K562 (cell line): ENCODE measurements around the gene ASIC3. TPM values are rescaled to one million over a fixed set of nuclear protein-coding genes. Genes with fewer than 3 reads are reported as not detected.

Experiments
- CC2D1A ChIP-seq: fragments of 450-650 bp; IDR thresholded peaks from 2 replicates; pipeline ENCODE4 v1.6.1; 2017; ENCODE audit warnings: mild to moderate bottlenecking
- CHD1 ChIP-seq: fragments of 200-600 bp; sonication (generic); IDR thresholded peaks from one replicate; pipeline ENCODE4 v1.6.1; 2012; ENCODE audit warnings: mild to moderate bottlenecking, moderate library complexity, low read length, inconsistent platforms
- HIVEP1 ChIP-seq: fragments of 250-450 bp; sonication (Bioruptor Pico); IDR thresholded peaks from 2 replicates; pipeline ENCODE4 v1.4.0; 2020; ENCODE audit warnings: mild to moderate bottlenecking
- MTF1 ChIP-seq: fragments of 250-450 bp; sonication (Bioruptor Pico); IDR thresholded peaks from 2 replicates; pipeline ENCODE4 v1.9.0; 2021; ENCODE audit warnings: moderate library complexity, mild to moderate bottlenecking, inconsistent platforms, borderline replicate concordance
- NFXL1 ChIP-seq: fragments of 450-650 bp; formaldehyde crosslinking; IDR thresholded peaks from 2 replicates; pipeline ENCODE4 v1.4.0; 2021; ENCODE audit warnings: mild to moderate bottlenecking
- RFX7 ChIP-seq: fragments of 250-450 bp; sonication (Bioruptor Pico); IDR thresholded peaks from 2 replicates; pipeline ENCODE4 v1.5.1; 2021; ENCODE audit warnings: mild to moderate bottlenecking
- TCFL5 ChIP-seq: fragments of 250-450 bp; sonication (Bioruptor Pico); conservative IDR thresholded peaks from 2 replicates; pipeline ENCODE4 v1.6.1; 2021; ENCODE audit warnings: mild to moderate bottlenecking, moderate library complexity, matching md5 sums
- ZKSCAN3 ChIP-seq: fragments of 250-450 bp; sonication (Bioruptor Pico); IDR thresholded peaks from 2 replicates; pipeline ENCODE4 v1.4.0; 2020
- ZNF184 ChIP-seq: sonication (generic); formaldehyde crosslinking; IDR thresholded peaks from 2 replicates; pipeline ENCODE4 v1.5.0; 2020; ENCODE audit warnings: missing genetic modification reagents
- polyA plus RNA-seq, 8 experiments: library from polyadenylated mRNA; depleted of rRNA in 4 of 8; stranded (reverse) in 5 of 8; unstranded in 3 of 8; fragments of >200 nt; fragmentation: Nextera tagmentation in 2 of 8; fragmentation: Illumina TruSeq in 1 of 8; extraction: Ambion mirVana in 2 of 8; extraction: Trizol in 1 of 8; gene quantifications; 2 replicates each; pipeline versions ENCODE4 v1.2.1 to v1.2.3, GENCODE V29; 2011 to 2014; ENCODE audit warnings: inconsistent platforms in 1 of 8, missing spikeins in 1 of 8
- total RNA-seq, 7 experiments: library from RNA; depleted of rRNA in 6 of 7; stranded (reverse); fragments of >200 nt in 6 of 7; fragmentation: Illumina TruSeq in 2 of 7; extraction: Trizol in 2 of 7; gene quantifications; 2 replicates each; pipeline versions ENCODE4 v1.2.1 to v1.2.3, GENCODE V29; 2011 to 2021; ENCODE audit warnings: low replicate concordance in 1 of 7
- TF ChIP-seq, protein P1 (sequence below): fragments of 200-400 bp; formaldehyde crosslinking; IDR thresholded peaks from 2 replicates; pipeline ENCODE4 v1.6.1; 2017; ENCODE audit warnings: mild to moderate bottlenecking, low read depth, low read length, moderate library complexity
- TF ChIP-seq, protein P2 (sequence below): sonication (generic); formaldehyde crosslinking; IDR thresholded peaks from 2 replicates; pipeline ENCODE4 v1.5.0; 2020; ENCODE audit warnings: missing genetic modification reagents
- TF ChIP-seq, protein P3 (sequence below), 2 experiments: fragments of 450-650 bp; conservative IDR thresholded peaks; 2 replicates each; pipeline ENCODE4 v1.6.1; 2017; ENCODE audit warnings: mild to moderate bottlenecking in 2 of 2, moderate library complexity in 2 of 2

Gene ASIC3
- total and polyA plus RNA-seq, 9 of the 15 experiments (the other 6 are each of a cell fraction or from before 2014, with no cell fraction given), result 0.11 to 5.0 (median 0.87) TPM

- TF ChIP-seq, protein P1, sequence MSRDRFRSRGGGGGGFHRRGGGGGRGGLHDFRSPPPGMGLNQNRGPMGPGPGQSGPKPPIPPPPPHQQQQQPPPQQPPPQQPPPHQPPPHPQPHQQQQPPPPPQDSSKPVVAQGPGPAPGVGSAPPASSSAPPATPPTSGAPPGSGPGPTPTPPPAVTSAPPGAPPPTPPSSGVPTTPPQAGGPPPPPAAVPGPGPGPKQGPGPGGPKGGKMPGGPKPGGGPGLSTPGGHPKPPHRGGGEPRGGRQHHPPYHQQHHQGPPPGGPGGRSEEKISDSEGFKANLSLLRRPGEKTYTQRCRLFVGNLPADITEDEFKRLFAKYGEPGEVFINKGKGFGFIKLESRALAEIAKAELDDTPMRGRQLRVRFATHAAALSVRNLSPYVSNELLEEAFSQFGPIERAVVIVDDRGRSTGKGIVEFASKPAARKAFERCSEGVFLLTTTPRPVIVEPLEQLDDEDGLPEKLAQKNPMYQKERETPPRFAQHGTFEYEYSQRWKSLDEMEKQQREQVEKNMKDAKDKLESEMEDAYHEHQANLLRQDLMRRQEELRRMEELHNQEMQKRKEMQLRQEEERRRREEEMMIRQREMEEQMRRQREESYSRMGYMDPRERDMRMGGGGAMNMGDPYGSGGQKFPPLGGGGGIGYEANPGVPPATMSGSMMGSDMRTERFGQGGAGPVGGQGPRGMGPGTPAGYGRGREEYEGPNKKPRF, result no peak
- TF ChIP-seq RFX7 (CRISPR knock-in tag) (no peak), ZKSCAN3 (CRISPR knock-in tag) (no peak), ZNF184 (CRISPR knock-in tag) (no peak), MTF1 (CRISPR knock-in tag) (no peak), HIVEP1 (CRISPR knock-in tag) (no peak), CC2D1A (0 out of 2 replicates have a peak, but pooled peaks have one; percentile 12), TCFL5 (no peak), NFXL1 (CRISPR knock-in tag) (no peak), CHD1 (peak; percentile 57)
- TF ChIP-seq, protein P2, sequence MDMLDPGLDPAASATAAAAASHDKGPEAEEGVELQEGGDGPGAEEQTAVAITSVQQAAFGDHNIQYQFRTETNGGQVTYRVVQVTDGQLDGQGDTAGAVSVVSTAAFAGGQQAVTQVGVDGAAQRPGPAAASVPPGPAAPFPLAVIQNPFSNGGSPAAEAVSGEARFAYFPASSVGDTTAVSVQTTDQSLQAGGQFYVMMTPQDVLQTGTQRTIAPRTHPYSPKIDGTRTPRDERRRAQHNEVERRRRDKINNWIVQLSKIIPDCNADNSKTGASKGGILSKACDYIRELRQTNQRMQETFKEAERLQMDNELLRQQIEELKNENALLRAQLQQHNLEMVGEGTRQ (CRISPR knock-in tag), result peak; percentile 27; the same call in 1 of the 2 replicates
- TF ChIP-seq, protein P3, sequence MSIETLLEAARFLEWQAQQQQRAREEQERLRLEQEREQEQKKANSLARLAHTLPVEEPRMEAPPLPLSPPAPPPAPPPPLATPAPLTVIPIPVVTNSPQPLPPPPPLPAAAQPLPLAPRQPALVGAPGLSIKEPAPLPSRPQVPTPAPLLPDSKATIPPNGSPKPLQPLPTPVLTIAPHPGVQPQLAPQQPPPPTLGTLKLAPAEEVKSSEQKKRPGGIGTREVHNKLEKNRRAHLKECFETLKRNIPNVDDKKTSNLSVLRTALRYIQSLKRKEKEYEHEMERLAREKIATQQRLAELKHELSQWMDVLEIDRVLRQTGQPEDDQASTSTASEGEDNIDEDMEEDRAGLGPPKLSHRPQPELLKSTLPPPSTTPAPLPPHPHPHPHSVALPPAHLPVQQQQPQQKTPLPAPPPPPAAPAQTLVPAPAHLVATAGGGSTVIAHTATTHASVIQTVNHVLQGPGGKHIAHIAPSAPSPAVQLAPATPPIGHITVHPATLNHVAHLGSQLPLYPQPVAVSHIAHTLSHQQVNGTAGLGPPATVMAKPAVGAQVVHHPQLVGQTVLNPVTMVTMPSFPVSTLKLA (conservative IDR thresholded peaks at IDR 0.05), result no peak
Observed at GRCh38 chr7:151057989-151058780, 9.9 kb downstream of the ASIC3 start (continued).
